Panc1 (cell line): Measurements from ENCODE around the gene ITPA. TPM values are rescaled to one million over a fixed set of nuclear protein-coding genes. Genes with fewer than 3 reads are reported as not detected.

ENCODE experiments used
- ATAC-seq: fragments of 200-7000 bp; cut with Tn5 transposase; 2 replicates; pipeline ENCODE4 v1.9.1; 2020; ENCODE audit warnings: mild to moderate bottlenecking, moderate library complexity
- BruUV-seq: library from RNA; stranded (reverse); fragments of 400-500 nt; replicated peaks from 2 replicates; lab custom pipeline; 2021; lab: Mats Ljungman, UMichigan
- CTCF ChIA-PET: fragments of 300-600 bp; sonication (Branson Sonifier 250); formaldehyde crosslinking; loops from one replicate; lab custom pipeline; 2022; ENCODE audit warnings: antibody characterized with exemption; lab: Charles Lee
- POLR2A ChIA-PET: fragments of 300-600 bp; sonication (Branson Sonifier 250); formaldehyde crosslinking; loops from one replicate; lab custom pipeline; 2022; ENCODE audit warnings: antibody characterized with exemption; lab: Charles Lee
- DNase-seq: peaks from one replicate; pipeline ENCODE4 v3.0.0-alpha.2; 2010; ENCODE audit warnings: low read depth, low spot score
- H3K27ac ChIP-seq: 2 replicates; pipeline ENCODE4 v1.5.1; 2011; ENCODE audit warnings: mild to moderate bottlenecking, low read length, inconsistent platforms
- H3K27me3 ChIP-seq: fragments of 200-500 bp; sonication (Bioruptor generic); 2 replicates; pipeline ENCODE4 v1.6.0; 2014; ENCODE audit warnings: low read length, inconsistent platforms; ENCODE audit not compliant: control insufficient read depth, insufficient read depth
- H3K36me3 ChIP-seq: fragments of 200-500 bp; sonication (Bioruptor generic); 2 replicates; pipeline ENCODE4 v1.5.1; 2014; ENCODE audit warnings: inconsistent platforms, mild to moderate bottlenecking, low read length, moderate library complexity; ENCODE audit not compliant: control insufficient read depth, insufficient read depth
- H3K4me1 ChIP-seq: 2 replicates; pipeline ENCODE4 v1.5.1; 2011; ENCODE audit warnings: inconsistent platforms, mild to moderate bottlenecking, low read length, moderate library complexity; ENCODE audit not compliant: control insufficient read depth, insufficient read depth
- H3K4me3 ChIP-seq, 2 experiments: 2 replicates each; pipeline ENCODE4 v1.5.1; 2011 to 2012; ENCODE audit warnings: low read depth in 2 of 2, low read length in 2 of 2, mild to moderate bottlenecking in 2 of 2, inconsistent platforms in 1 of 2, moderate library complexity in 1 of 2
- H3K9me3 ChIP-seq: fragments of 200-500 bp; sonication (Bioruptor generic); 2 replicates; pipeline ENCODE4 v1.5.1; 2014; ENCODE audit warnings: low read depth, mild to moderate bottlenecking, inconsistent platforms, low read length, moderate library complexity; ENCODE audit not compliant: control insufficient read depth, insufficient read depth
- CTCF ChIP-seq: fragments of 450-650 bp; IDR thresholded peaks from 2 replicates; pipeline ENCODE4 v1.5.1; 2017; ENCODE audit warnings: mild to moderate bottlenecking
- POLR2AphosphoS5 ChIP-seq: IDR thresholded peaks from 2 replicates; pipeline ENCODE4 v1.6.1; 2012; ENCODE audit warnings: mild to moderate bottlenecking, low read depth, low read length, moderate library complexity
- REST ChIP-seq, 2 experiments: IDR thresholded peaks; 2 replicates each; pipeline ENCODE4 v1.6.1; 2011 to 2012; ENCODE audit warnings: low read depth in 2 of 2, control low read depth in 1 of 2, low read length in 1 of 2, mild to moderate bottlenecking in 1 of 2, moderate library complexity in 1 of 2; ENCODE audit not compliant: insufficient read depth in 1 of 2
- SIN3A ChIP-seq: IDR thresholded peaks from 2 replicates; pipeline ENCODE4 v1.6.1; 2012; ENCODE audit warnings: low read depth, mild to moderate bottlenecking, low read length, moderate library complexity, borderline replicate concordance; ENCODE audit not compliant: insufficient read depth
- TCF7L2 ChIP-seq: IDR thresholded peaks from 2 replicates; pipeline ENCODE4 v1.6.1; 2011; ENCODE audit warnings: mild to moderate bottlenecking, low read depth, low read length, inconsistent platforms
- in situ Hi-C: cut with HindIII; loops from 2 replicates; pipeline ENCODE4 v1.10.0; 2016; ENCODE audit warnings: low sequenced_read_pairs, low pct_unique_long_range_greater_than_20kb
- intact Hi-C: fragments of 100-400 bp; cut with micrococcal nuclease; formaldehyde crosslinking; loops from one replicate; pipeline ENCODE4 v1.10.0; 2022; ENCODE audit not compliant: unreplicated experiment
- total RNA-seq: library from RNA; stranded (reverse); gene quantifications from one replicate; pipeline ENCODE4 v1.2.1, GENCODE V29; 2021; ENCODE audit not compliant: unreplicated experiment

The ITPA gene
- total RNA-seq, 1 experiment from 2014 or later: 107 TPM

GRCh38 chr20:3237011-3237957, 28.0 kb downstream of the ITPA start:
- Histone ChIP-seq H3K27ac (peak overlapping the region; percentile 56; the same call in 1 of the 2 replicates), H3K36me3 (no peaks in the 10 kb centered on the region; the same call in 1 of the 2 replicates), H3K4me3 (peak overlapping the region; percentile 70 to 85), H3K27me3 (no peaks in the 10 kb centered on the region), H3K4me1 (peaks cover 26% of the 10 kb centered on the region), H3K9me3 (no peaks in the 10 kb centered on the region)
- no peak for TF ChIP-seq CTCF
- no peak for TF ChIP-seq POLR2AphosphoS5
- TF ChIP-seq REST (IDR thresholded peaks at IDR 0.05; ENCODE audit: insufficient read depth in 1 of 2, low read depth in 2 of 2, low read length in 1 of 2): no peak
- TF ChIP-seq SIN3A: no peak
- no peak for TF ChIP-seq TCF7L2
- no TSS peak for BruUV-seq
- DNase-seq (no peak), ATAC-seq (no peak)
- POLR2A ChIA-PET: no interaction called here
- CTCF ChIA-PET: no interaction called here
- in situ Hi-C loops: no loop called here
- intact Hi-C loops: no loop called here

- Histone ChIP-seq H3K4me3 (peak overlapping the region; percentile 70 to 85), H3K27me3 (no peaks in the 10 kb centered on the region), H3K36me3 (no peaks in the 10 kb centered on the region; the same call in 1 of the 2 replicates), H3K9me3 (no peaks in the 10 kb centered on the region), H3K27ac (peak overlapping the region; percentile 42; the same call in 1 of the 2 replicates), H3K4me1 (peaks cover 23% of the 10 kb centered on the region)
- ChIA-PET POLR2A (no interaction called here), CTCF (no interaction called here)
- in situ Hi-C loops: no loop called here
- TF ChIP-seq POLR2AphosphoS5 (no peak), REST (IDR thresholded peaks at IDR 0.05; ENCODE audit: insufficient read depth in 1 of 2, low read depth in 2 of 2, low read length in 1 of 2) (no peak), TCF7L2 (no peak), CTCF (no peak), SIN3A (no peak)
- no peak; the same call in 1 of the 2 replicates for ATAC-seq
- intact Hi-C loops: no loop called here
- no TSS peak for BruUV-seq
- no peak for DNase-seq
These were observed 28.8 kb downstream of the ITPA start for GRCh38 chr20:3237958-3238615.
